Measurements from ENCODE around the gene FPR3.
"Not testable (repeated sequence)": the region's sequence is repeated elsewhere in the genome, so short reads cannot be mapped to it uniquely, and the experiment has no call there.

The FPR3 gene

DNA sequence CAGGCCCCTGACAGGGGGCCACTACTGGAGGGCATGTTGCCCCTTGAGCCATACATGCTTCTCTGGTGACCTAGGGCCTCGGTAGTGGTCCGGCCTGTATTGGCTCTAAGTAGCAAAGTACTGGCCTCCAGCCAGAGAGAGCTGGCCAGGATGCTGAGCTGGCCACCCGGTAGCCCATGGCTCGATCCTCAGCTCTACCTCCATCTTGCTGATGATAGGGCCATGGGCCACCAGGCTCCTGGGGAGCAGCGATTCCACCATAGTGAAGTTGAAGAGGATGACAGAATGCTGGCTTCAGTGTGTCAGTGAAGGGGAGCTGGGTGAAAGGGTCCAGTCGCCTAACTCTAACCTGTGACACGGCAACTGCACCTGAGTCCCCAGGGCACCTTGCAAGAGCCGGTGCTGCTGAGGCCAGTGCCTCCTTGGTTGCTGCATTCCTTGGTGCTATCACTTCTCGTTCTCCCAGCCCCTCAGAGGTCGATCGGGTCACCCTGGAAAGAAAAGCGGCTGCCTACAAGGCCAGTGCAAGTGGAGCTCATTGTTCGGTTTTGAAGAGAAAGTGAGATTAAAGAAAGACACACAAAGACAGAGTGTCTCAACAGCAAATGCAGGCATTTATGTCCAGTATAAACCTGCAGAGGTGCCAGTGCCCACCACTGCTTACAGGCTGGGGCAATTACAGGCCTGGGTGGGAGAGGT, 5.0 kb downstream of the FPR3 start:
- Histone ChIP-seq H3K9me3 (ENCODE audit: severe bottlenecking) (no peaks in the 10 kb centered on the region), H3K36me3 (no peaks in the 10 kb centered on the region), H3K27me3 (ENCODE audit: insufficient read depth, low read depth, severe bottlenecking) (peaks cover 76% of the 10 kb centered on the region), H3K4me3 (ENCODE audit: low read depth, low read length) (no peak overlapping the region), H3K27ac (no peak overlapping the region)
- TF ChIP-seq, protein P1, sequence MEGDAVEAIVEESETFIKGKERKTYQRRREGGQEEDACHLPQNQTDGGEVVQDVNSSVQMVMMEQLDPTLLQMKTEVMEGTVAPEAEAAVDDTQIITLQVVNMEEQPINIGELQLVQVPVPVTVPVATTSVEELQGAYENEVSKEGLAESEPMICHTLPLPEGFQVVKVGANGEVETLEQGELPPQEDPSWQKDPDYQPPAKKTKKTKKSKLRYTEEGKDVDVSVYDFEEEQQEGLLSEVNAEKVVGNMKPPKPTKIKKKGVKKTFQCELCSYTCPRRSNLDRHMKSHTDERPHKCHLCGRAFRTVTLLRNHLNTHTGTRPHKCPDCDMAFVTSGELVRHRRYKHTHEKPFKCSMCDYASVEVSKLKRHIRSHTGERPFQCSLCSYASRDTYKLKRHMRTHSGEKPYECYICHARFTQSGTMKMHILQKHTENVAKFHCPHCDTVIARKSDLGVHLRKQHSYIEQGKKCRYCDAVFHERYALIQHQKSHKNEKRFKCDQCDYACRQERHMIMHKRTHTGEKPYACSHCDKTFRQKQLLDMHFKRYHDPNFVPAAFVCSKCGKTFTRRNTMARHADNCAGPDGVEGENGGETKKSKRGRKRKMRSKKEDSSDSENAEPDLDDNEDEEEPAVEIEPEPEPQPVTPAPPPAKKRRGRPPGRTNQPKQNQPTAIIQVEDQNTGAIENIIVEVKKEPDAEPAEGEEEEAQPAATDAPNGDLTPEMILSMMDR (IDR thresholded peaks at IDR 0.05; ENCODE audit: low read depth, low read length) = no peak
- no peak for DNase-seq

DNA sequence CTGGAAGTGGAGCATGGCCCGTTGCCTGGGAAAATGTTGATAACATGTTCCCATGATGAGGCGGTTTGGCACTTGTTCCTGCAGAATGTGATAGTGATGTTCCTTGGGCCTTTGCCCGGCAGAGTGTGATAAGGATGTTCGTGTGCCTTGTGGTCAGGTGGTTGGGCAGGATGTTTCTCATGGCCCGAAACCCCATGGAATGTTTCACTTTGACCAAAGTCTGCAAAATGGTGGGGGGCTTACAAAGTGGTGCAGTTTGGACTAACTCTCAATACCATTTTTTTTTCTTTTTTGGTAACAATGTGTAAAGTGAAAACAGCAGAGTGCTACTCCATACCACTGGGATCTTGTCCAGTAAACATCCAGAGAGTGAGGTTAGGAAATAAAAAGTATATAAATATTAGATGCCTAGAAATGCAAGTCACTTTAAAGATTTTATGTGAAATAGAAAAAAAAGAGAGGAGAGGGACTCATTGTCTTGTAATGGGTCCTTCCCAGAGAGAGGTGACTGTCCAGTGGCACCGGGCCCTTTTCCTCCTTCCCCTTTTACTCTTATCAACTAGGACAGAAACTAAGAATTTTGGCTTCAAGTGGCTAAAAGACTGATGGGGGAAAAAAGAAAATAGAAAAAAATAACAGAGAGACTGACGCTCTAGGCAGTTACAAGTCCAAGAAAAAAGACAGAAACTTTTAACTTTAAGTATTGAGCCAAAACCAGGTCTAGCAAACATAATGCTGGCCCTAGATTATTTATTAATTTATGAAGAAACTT, 5.7 kb downstream of the FPR3 start:
- TF ChIP-seq, protein P1 (IDR thresholded peaks at IDR 0.05; ENCODE audit: low read depth, low read length) = no peak
- Histone ChIP-seq H3K4me3 (ENCODE audit: low read depth, low read length) (no peak overlapping the region), H3K27ac (no peak overlapping the region), H3K36me3 (no peaks in the 10 kb centered on the region), H3K27me3 (ENCODE audit: insufficient read depth, low read depth, severe bottlenecking) (peaks cover 78% of the 10 kb centered on the region), H3K9me3 (ENCODE audit: severe bottlenecking) (no peaks in the 10 kb centered on the region)
- no peak for DNase-seq

DNA sequence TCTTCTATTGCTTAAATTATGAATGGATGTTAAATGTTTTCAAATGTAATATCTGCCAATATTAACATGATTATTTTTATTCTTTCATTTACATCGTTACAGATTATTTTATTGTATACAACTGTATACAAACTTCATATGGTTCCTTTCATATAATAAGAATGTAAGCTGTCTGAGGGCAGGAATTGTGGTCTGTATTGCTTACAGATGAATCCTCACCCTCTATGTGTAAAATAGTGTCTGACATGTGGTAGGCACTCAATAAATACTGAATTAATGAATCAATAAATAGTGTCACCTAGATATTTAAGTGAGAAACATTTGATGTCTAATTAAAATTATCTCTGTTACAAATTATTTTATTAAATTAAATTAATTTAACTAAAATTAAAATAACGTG, 7.8 kb downstream of the FPR3 start:
- TF ChIP-seq, protein P1 (IDR thresholded peaks at IDR 0.05; ENCODE audit: low read depth, low read length) = no peak
- peaks cover 78% of the 10 kb centered on the region for H3K27me3 ChIP-seq (ENCODE audit: insufficient read depth, low read depth, severe bottlenecking)
- H3K9me3 ChIP-seq (ENCODE audit: severe bottlenecking) = no peaks in the 10 kb centered on the region
- DNase-seq = no peak
- H3K27ac ChIP-seq = no peak overlapping the region
- no peak overlapping the region for H3K4me3 ChIP-seq (ENCODE audit: low read depth, low read length)
- no peaks in the 10 kb centered on the region for H3K36me3 ChIP-seq

DNA sequence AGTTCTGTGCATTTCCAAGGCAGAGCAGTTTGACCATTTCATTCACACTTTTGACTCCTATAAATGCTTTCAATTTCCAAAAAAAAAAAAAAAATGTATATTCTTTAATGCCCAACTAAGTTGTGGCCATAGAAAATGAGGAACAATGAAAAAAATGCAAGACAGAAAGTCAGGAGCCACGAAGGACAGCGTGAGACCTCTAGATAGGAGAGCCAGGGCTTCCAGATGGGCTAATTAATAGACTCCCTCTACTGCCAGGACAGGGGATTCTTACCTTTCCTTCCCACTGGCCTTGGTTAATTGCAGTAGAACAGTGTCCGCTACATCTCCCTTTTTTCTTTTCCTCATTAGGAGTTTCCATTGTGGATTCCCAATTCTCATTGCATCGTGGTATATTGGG, 8.6 kb downstream of the FPR3 start:
- Histone ChIP-seq H3K27ac (no peak overlapping the region), H3K36me3 (no peaks in the 10 kb centered on the region), H3K4me3 (ENCODE audit: low read depth, low read length) (no peak overlapping the region), H3K27me3 (ENCODE audit: insufficient read depth, low read depth, severe bottlenecking) (peaks cover 78% of the 10 kb centered on the region), H3K9me3 (ENCODE audit: severe bottlenecking) (no peaks in the 10 kb centered on the region)
- no peak for DNase-seq
- TF ChIP-seq, protein P1 (IDR thresholded peaks at IDR 0.05; ENCODE audit: low read depth, low read length) = no peak

DNA sequence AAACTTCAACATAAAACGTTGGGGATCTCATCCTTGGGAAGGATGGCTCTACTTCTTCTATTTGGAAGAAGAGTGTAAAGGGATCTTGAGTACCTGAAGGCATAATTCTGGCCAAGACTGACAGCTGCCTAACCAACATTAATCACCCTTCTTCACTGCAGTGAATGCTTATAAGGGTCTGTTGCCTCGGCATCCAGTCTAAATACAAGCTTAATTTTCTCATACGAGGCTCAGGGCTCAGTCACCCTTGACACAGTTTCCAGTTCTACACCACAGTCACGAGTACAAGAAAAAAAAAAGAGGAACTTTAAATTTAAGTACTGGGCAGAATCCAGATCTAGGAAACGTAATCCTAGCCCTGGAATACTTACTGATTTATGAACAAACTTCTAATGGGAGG, 9.0 kb downstream of the FPR3 start:
- DNase-seq = no peak
- H3K4me3 ChIP-seq (ENCODE audit: low read depth, low read length) = no peak overlapping the region
- no peak overlapping the region for H3K27ac ChIP-seq
- H3K36me3 ChIP-seq = no peaks in the 10 kb centered on the region
- TF ChIP-seq, protein P1 (IDR thresholded peaks at IDR 0.05; ENCODE audit: low read depth, low read length) = no peak
- H3K27me3 ChIP-seq (ENCODE audit: insufficient read depth, low read depth, severe bottlenecking) = peaks cover 78% of the 10 kb centered on the region
- no peaks in the 10 kb centered on the region for H3K9me3 ChIP-seq (ENCODE audit: severe bottlenecking)

DNA sequence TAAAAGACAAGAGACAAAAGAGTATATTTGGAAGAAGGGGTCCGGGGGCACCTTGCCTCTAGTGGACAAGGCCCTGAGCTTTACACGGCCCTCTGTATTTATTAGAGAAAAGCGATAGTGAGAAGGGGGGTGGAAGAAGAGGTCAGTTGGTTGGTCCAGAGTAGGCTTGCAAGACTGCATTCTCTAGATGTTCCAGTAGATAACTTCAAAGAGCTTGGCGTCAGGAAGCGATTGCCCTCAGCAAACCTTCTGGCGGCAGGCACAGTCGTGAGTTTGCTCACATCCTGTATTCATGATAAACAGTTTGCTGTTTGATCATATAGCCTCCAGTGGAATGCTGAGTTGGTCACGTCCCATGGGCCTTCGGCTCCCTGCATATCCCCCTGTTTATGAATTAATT, 9.8 kb downstream of the FPR3 start:
- H3K36me3 ChIP-seq; H3K27ac ChIP-seq; H3K9me3 ChIP-seq (ENCODE audit: severe bottlenecking); H3K4me3 ChIP-seq (ENCODE audit: low read depth, low read length); DNase-seq: not testable (repeated sequence)
- H3K27me3 ChIP-seq (ENCODE audit: insufficient read depth, low read depth, severe bottlenecking) = peaks cover 75% of the 10 kb centered on the region

DNA sequence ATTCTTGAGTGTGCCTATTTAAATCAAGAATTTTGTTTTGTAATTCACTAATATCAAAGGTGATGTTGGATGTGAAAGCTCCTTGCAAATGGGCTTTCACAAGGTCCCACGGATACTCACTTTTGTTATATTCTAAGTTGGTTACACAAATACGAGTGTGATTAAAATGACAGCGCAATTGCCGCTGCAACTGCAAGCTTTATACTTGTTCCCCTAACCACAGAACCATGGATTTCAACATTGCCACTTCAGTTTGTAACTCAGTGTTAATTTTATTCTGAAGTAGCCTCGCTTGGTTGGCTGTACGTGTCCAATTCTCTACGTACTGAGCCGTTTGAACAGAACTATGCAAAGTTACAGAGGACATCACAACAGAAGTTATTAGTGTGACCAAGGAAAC, 10.4 kb downstream of the FPR3 start:
- not testable (repeated sequence) for DNase-seq; H3K27ac ChIP-seq; H3K36me3 ChIP-seq; H3K9me3 ChIP-seq (ENCODE audit: severe bottlenecking); H3K4me3 ChIP-seq (ENCODE audit: low read depth, low read length)
- peaks cover 75% of the 10 kb centered on the region for H3K27me3 ChIP-seq (ENCODE audit: insufficient read depth, low read depth, severe bottlenecking)

DNA sequence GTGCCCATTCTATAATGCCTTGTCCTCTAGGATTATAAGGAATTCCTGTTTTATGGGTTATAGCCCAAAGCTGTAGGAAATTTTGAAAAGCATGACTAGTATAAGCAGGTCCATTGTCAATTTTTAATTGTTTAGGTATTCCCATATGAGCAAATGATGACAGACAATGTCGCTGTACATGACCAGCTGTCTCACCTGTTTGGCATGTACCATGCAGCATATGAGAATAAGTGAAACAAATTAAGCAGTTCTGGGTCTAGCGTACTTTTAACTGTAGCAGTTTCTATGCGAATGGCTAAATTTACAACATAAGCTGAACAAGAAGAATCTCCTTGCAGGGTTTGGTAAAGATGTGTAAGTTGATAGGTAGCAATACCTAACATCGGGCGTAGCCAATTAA, 11.6 kb downstream of the FPR3 start:
- H3K4me3 ChIP-seq (ENCODE audit: low read depth, low read length); DNase-seq; H3K36me3 ChIP-seq; H3K27ac ChIP-seq; H3K9me3 ChIP-seq (ENCODE audit: severe bottlenecking): not testable (repeated sequence)
- H3K27me3 ChIP-seq (ENCODE audit: insufficient read depth, low read depth, severe bottlenecking) = peaks cover 71% of the 10 kb centered on the region
